ENCODE results near the gene PDCD1LG2. TPM values are rescaled to one million over a fixed set of nuclear protein-coding genes. Genes with fewer than 3 reads are reported as not detected.

The PDCD1LG2 gene
- total and polyA plus RNA-seq, 2 experiments from 2014 or later, result not detected

DNA sequence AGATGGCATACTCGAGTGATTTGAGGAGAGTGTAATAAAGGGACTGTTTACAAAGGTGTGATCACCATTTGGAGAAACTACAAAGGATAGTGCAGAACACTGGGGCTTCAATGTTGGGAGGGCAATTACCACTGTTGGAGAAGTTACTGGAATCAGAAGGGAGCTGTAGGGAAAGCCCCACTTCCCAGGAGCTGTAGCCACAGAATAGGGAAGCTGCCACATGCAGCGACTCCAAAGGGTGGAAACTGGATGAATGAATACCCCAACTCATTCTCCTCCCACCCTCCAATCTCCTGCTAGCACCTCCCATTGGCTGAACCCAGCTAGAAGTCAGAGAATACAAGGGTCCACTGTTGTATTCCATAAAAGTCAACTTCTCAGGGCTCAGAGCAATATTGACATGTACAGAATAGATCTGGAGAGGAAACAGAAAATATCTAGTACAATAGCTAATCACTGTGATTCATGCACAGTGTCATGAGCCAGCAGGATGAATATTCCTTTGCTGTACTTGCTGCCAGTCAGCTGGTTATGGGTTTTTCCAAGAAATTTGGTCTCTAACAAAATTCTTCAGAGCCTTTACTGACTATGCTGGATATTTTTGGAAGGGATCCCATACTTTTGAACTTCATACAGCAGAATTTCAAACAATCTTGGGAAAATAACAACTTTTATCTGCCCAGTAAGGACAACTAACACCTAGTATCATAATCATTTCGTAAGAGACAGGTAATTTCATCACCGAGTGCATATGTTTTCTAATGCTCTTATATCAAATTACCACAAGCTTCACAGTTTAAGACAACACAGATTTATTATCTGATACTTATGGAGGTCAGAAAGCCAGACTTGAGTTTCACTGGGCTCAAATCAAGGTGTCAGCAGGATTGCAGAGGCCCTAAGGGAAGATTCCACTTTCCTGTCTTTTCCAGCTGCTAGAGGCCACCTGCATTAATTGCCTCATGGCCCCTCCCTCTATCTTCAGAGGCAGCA lies 39.6 kb downstream of the PDCD1LG2 start:
- H3K9me2 ChIP-seq (replicated peaks; ENCODE audit: insufficient read depth), result no peaks in the 10 kb centered on the region
- TF ChIP-seq EZH2phosphoT487 (IDR thresholded peaks at IDR 0.05; ENCODE audit: low read depth, severe bottlenecking, unreplicated experiment) (no peak), EZH2 (IDR thresholded peaks at IDR 0.05; ENCODE audit: borderline replicate concordance) (no peak)
- TF ChIP-seq, protein P1, sequence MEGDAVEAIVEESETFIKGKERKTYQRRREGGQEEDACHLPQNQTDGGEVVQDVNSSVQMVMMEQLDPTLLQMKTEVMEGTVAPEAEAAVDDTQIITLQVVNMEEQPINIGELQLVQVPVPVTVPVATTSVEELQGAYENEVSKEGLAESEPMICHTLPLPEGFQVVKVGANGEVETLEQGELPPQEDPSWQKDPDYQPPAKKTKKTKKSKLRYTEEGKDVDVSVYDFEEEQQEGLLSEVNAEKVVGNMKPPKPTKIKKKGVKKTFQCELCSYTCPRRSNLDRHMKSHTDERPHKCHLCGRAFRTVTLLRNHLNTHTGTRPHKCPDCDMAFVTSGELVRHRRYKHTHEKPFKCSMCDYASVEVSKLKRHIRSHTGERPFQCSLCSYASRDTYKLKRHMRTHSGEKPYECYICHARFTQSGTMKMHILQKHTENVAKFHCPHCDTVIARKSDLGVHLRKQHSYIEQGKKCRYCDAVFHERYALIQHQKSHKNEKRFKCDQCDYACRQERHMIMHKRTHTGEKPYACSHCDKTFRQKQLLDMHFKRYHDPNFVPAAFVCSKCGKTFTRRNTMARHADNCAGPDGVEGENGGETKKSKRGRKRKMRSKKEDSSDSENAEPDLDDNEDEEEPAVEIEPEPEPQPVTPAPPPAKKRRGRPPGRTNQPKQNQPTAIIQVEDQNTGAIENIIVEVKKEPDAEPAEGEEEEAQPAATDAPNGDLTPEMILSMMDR (IDR thresholded peaks at IDR 0.05; ENCODE audit: poor library complexity), result no peak
- no peak overlapping the region for H3K4me2 ChIP-seq
- no peak overlapping the region for H3K4me3 ChIP-seq
- WGBS (ENCODE audit: low lambda C conversion rate, missing lambda C conversion rate), result 73% methylated on average over 4 of the region's 4 CpGs
- no peaks in the 10 kb centered on the region for H3K9me3 ChIP-seq (ENCODE audit: low read depth)
- no peaks in the 10 kb centered on the region for H3K36me3 ChIP-seq (replicated peaks; ENCODE audit: insufficient read depth, low read depth)
- DNase-seq (ENCODE audit: low spot score), result no peak
- no peaks in the 10 kb centered on the region for H4K20me1 ChIP-seq (ENCODE audit: insufficient read depth, poor library complexity, severe bottlenecking)
- H3K4me1 ChIP-seq (ENCODE audit: insufficient read depth), result no peaks in the 10 kb centered on the region
- H2AFZ ChIP-seq, result no peak overlapping the region
- H3K27ac ChIP-seq, result no peak overlapping the region
- no peaks in the 10 kb centered on the region for H3K27me3 ChIP-seq
- no peaks in the 10 kb centered on the region for H3K79me2 ChIP-seq

DNA sequence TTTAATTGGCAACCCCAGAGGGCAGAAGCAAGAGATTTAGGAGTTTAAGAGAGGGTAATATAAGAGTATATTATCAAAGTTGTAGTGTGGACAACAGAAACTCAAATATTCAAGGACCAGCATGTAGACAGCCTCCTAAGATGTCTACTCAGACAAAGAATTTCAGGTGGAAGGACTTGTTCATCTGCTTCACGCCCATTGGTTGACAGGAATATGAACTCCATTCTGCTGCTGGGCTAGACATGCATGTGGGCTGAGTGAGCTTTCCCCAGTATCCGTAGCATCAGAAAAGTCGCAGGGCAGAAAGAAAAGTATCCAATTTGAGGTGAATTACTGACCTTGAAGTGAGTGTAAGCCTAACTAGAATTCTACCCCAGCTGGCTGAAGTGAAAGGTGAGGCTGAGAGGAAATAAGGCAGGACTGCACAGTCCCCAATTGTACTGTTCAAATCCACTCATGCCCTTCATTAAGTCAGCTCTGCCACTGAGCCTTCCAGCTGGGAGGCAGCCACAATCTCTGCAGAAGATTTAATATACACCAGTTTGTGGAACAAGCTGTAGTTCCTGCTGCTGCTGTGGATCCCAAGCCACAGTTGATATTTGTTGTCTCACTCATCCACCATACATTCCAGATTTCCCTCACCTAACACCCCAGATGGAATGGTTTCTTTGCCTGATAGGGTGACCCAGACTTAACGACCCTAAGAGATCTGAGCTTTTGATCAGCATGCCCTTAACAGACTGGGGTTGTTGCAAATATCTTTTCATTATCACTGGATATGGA lies 41.2 kb downstream of the PDCD1LG2 start:
- Histone ChIP-seq H4K20me1 (ENCODE audit: insufficient read depth, poor library complexity, severe bottlenecking) (no peaks in the 10 kb centered on the region), H3K4me2 (no peak overlapping the region), H3K27me3 (no peaks in the 10 kb centered on the region), H2AFZ (no peak overlapping the region), H3K4me3 (no peak overlapping the region), H3K4me1 (ENCODE audit: insufficient read depth) (no peaks in the 10 kb centered on the region), H3K9me3 (ENCODE audit: low read depth) (no peaks in the 10 kb centered on the region), H3K27ac (no peak overlapping the region), H3K36me3 (replicated peaks; ENCODE audit: insufficient read depth, low read depth) (no peaks in the 10 kb centered on the region), H3K79me2 (no peaks in the 10 kb centered on the region), H3K9me2 (replicated peaks; ENCODE audit: insufficient read depth) (no peaks in the 10 kb centered on the region)
- 84% methylated on average over 4 of the region's 4 CpGs for WGBS (ENCODE audit: low lambda C conversion rate, missing lambda C conversion rate)
- TF ChIP-seq EZH2phosphoT487 (IDR thresholded peaks at IDR 0.05; ENCODE audit: low read depth, severe bottlenecking, unreplicated experiment) (no peak), EZH2 (IDR thresholded peaks at IDR 0.05; ENCODE audit: borderline replicate concordance) (no peak)
- TF ChIP-seq, protein P1 (IDR thresholded peaks at IDR 0.05; ENCODE audit: poor library complexity), result no peak
- DNase-seq (ENCODE audit: low spot score), result no peak

DNA sequence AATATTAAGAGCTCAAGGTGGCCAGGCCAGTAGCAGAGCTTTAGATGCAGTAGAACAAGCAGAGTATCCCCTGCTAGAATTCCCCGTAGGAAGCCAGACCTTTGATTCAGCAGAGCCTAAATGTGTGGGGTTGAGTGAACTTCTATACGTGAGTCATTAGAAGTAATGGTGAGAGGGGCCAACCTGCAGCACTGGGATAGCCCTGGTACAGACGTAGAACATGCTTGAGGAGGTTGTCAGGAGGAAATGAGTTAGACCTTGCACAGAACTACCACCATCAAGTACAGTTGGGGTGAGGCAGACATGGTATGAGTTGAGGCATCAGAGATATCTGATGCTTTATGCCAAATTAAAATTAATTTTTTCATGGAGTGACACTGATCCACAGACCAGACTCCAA lies 42.0 kb downstream of the PDCD1LG2 start:
- H3K9me3 ChIP-seq (ENCODE audit: low read depth), result no peaks in the 10 kb centered on the region
- H3K36me3 ChIP-seq (replicated peaks; ENCODE audit: insufficient read depth, low read depth), result no peaks in the 10 kb centered on the region
- WGBS (ENCODE audit: low lambda C conversion rate, missing lambda C conversion rate), result 88% methylated on average over 3 of the region's 3 CpGs
- H4K20me1 ChIP-seq (ENCODE audit: insufficient read depth, poor library complexity, severe bottlenecking), result no peaks in the 10 kb centered on the region
- no peaks in the 10 kb centered on the region for H3K4me1 ChIP-seq (ENCODE audit: insufficient read depth)
- no peaks in the 10 kb centered on the region for H3K9me2 ChIP-seq (replicated peaks; ENCODE audit: insufficient read depth)
- no peak overlapping the region for H3K4me3 ChIP-seq
- no peak overlapping the region for H3K4me2 ChIP-seq
- TF ChIP-seq EZH2 (IDR thresholded peaks at IDR 0.05; ENCODE audit: borderline replicate concordance) (no peak), EZH2phosphoT487 (IDR thresholded peaks at IDR 0.05; ENCODE audit: low read depth, severe bottlenecking, unreplicated experiment) (no peak)
- TF ChIP-seq, protein P1 (IDR thresholded peaks at IDR 0.05; ENCODE audit: poor library complexity), result no peak
- H3K79me2 ChIP-seq, result no peaks in the 10 kb centered on the region
- H3K27me3 ChIP-seq, result no peaks in the 10 kb centered on the region
- no peak overlapping the region for H2AFZ ChIP-seq
- H3K27ac ChIP-seq, result no peak overlapping the region
- no peak for DNase-seq (ENCODE audit: low spot score)

Measured in hepatocyte (in vitro differentiated cells).